ENCODE measurements around the gene OVCH2. TPM values are rescaled to one million over a fixed set of nuclear protein-coding genes. Genes with fewer than 3 reads are reported as not detected.
"Not testable (repeated sequence)": the region's sequence is repeated elsewhere in the genome, so short reads cannot be mapped to it uniquely, and the experiment has no call there.

Gene OVCH2
- not detected for total RNA-seq
- long read RNA-seq = 0 reads

- no peak for DNase-seq (ENCODE audit: low spot score)
Measured at GRCh38 chr11:7706377-7706776, at the start of gene OVCH2. TSS of gene OVCH2 (minus strand) at chr11:7706477. CDS start at chr11:7706394, 83 bp downstream.

GRCh38 chr11:7749456-7749855 lies 43.2 kb upstream of the OVCH2 start:
- DNase-seq (ENCODE audit: low spot score) = no peak

- not testable (repeated sequence) for DNase-seq (ENCODE audit: low spot score)
Measured at GRCh38 chr11:7734767-7735166, 28.5 kb upstream of the OVCH2 start.

GRCh38 chr11:7714786-7715185 lies 8.5 kb upstream of the OVCH2 start:
- no peak for DNase-seq (ENCODE audit: low spot score)

- DNase-seq (ENCODE audit: low spot score) = no peak
Measured at GRCh38 chr11:7703740-7704139, 2.5 kb downstream of the OVCH2 start.

GRCh38 chr11:7696424-7696823 lies 9.9 kb downstream of the OVCH2 start:
- no peak for DNase-seq (ENCODE audit: low spot score)

- no peak for DNase-seq (ENCODE audit: low spot score)
Measured at GRCh38 chr11:7694235-7694634, 12.0 kb downstream of the OVCH2 start.

- no peak for DNase-seq (ENCODE audit: low spot score)
Measured at GRCh38 chr11:7692426-7692825, 13.9 kb downstream of the OVCH2 start.

- DNase-seq (ENCODE audit: low spot score) = no peak
Measured at GRCh38 chr11:7691759-7692350, 14.4 kb downstream of the OVCH2 start.

GRCh38 chr11:7690648-7691047 lies 15.6 kb downstream of the OVCH2 start:
- DNase-seq (ENCODE audit: low spot score) = no peak

- DNase-seq (ENCODE audit: low spot score) = no peak
Measured at GRCh38 chr11:7689239-7689638, 17.0 kb downstream of the OVCH2 start.

- DNase-seq (ENCODE audit: low spot score) = no peak
Measured at GRCh38 chr11:7688238-7688826, 17.9 kb downstream of the OVCH2 start.

GRCh38 chr11:7687386-7687785 lies 18.9 kb downstream of the OVCH2 start:
- DNase-seq (ENCODE audit: low spot score) = no peak

GRCh38 chr11:7686761-7687160 lies 19.5 kb downstream of the OVCH2 start:
- DNase-seq (ENCODE audit: low spot score) = no peak

- no peak for DNase-seq (ENCODE audit: low spot score)
Measured at GRCh38 chr11:7683571-7683970, 22.7 kb downstream of the OVCH2 start.

GRCh38 chr11:7677796-7678201 lies 28.5 kb downstream of the OVCH2 start:
- DNase-seq (ENCODE audit: low spot score) = no peak

- no peak for DNase-seq (ENCODE audit: low spot score)
Measured at GRCh38 chr11:7677071-7677470, 29.2 kb downstream of the OVCH2 start.

- no peak for DNase-seq (ENCODE audit: low spot score)
Measured at GRCh38 chr11:7675631-7676030, 30.6 kb downstream of the OVCH2 start.

- DNase-seq (ENCODE audit: low spot score) = no peak
Measured at GRCh38 chr11:7673724-7674434, 32.4 kb downstream of the OVCH2 start.

- peak; percentile 93 for DNase-seq (ENCODE audit: low spot score)
Measured at GRCh38 chr11:7672960-7673723, 33.1 kb downstream of the OVCH2 start, which contains the start of gene CYB5R2. TSS of gene CYB5R2 (minus strand) at chr11:7673500. CDS start at chr11:7672825, 675 bp downstream.

GRCh38 chr11:7672276-7672959 lies 33.9 kb downstream of the OVCH2 start:
- DNase-seq (ENCODE audit: low spot score) = no peak

All from mesenteric fat pad (tissue), 1 donor.